Suppressor macrophage treated with lipopolysaccharide for 1 hour (primary cell): ENCODE measurements around the gene NME4.

Experiments
- DNase-seq, 3 donors: peaks; one replicate each; pipeline ENCODE4 v3.0.0-alpha.2; 2020 to 2022

Gene NME4

GRCh38 chr16:430904-431303 lies 33.9 kb downstream of the NME4 start:
- no peak for DNase-seq

GRCh38 chr16:440627-441026 lies 43.6 kb downstream of the NME4 start:
- DNase-seq = no peak

- DNase-seq = no peak
Measured at GRCh38 chr16:441447-441846, 44.4 kb downstream of the NME4 start.

- DNase-seq = no peak
Measured at GRCh38 chr16:442976-443375, 46.0 kb downstream of the NME4 start.

GRCh38 chr16:444027-444426 lies 47.0 kb downstream of the NME4 start:
- DNase-seq = no peak

GRCh38 chr16:445566-445965 lies 48.6 kb downstream of the NME4 start:
- no peak for DNase-seq
